ENCODE measurements around the gene PCDHB8. TPM values are rescaled to one million over a fixed set of nuclear protein-coding genes. Genes with fewer than 3 reads are reported as not detected.

Gene PCDHB8
- 0.15 to 0.41 TPM (median 0.29 TPM) in 5 replicates for total RNA-seq (2022; extraction: Qiagen RNA extraction)

GRCh38 chr5:141177577-141178191 is at the start of gene PCDHB8:
Gene PCDHB8, plus strand, starts transcription at chr5:141177790. Its CDS starts 245 bp downstream, at chr5:141178035.

DNA sequence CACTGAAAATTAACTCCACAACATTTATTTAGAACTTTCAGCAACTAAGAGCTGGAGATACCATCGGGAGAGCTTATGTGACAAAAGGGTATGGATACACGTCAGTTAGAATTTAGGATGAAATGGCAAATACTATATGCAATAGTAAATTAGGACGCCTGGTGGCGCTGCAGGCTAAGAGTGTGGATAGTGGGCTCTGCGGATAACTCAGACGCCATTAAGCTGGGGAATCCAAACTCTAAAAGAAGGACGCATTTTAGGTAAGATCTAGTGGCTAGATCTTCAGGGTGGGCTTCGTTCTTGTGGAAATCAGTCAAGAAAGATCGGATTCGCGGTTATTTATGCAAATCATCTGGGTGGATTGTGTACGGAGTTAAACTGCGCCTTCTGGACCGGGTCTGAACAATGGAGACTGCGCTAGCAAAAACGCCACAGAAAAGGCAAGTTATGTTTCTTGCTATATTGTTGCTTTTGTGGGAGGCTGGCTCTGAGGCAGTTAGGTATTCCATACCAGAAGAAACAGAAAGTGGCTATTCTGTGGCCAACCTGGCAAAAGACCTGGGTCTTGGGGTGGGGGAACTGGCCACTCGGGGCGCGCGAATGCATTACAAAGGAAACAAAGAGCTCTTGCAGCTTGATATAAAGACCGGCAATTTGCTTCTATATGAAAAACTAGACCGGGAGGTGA is 42.4 kb upstream of the PCDHB8 start, which contains the start of gene PCDHB5:
PCDHB5 (plus strand) TSS at position 177 of the 688 bp plus-strand sequence; CDS start at position 406, 229 bp downstream.

DNA sequence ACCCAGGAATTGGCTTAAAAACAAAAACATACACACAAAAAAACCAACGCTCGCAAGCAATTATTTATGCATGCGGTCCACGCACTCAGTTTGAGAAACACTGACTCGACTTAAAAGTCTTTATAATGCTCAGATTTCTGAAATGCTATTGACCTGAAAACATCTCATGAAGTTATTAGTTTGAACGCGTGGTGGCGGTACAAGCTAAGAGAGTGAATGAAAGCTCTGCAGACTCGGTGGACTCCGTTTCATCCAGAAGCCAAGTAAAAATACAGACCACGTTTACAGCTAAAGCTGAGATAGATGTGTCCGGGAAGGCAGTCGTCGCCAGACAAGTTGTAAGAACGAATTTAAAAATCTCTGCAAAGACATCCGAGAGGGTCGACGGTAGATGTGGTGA is 27.8 kb upstream of the PCDHB8 start, which contains the start of gene PCDHB6:
PCDHB6 (plus strand) TSS at position 246 of the 400 bp plus-strand sequence. CDS start 201 bp downstream, outside the sequence.

GRCh38 chr5:141172381-141173204 is 5.0 kb upstream of the PCDHB8 start, which contains the start of gene PCDHB7:
Gene PCDHB7, plus strand, starts transcription at chr5:141172644. Its CDS starts 192 bp downstream, at chr5:141172836.

DNA sequence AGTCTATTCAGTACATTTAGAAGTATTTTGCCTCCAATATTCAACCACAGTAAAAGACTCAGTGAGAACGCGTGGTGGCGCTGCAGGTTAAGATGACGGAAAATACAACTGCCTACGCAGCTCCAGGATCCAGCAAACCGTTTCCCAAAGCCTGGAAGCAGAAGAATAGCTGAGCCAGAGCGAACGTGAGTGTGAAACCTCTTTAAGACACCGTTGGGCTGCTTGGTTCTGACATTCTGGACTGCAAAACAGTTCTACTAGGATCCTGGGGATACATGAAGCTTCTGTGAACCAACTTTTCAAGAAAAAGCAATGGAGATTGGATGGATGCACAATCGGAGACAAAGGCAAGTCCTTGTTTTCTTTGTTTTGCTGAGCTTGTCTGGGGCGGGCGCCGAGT is 4.7 kb downstream of the PCDHB8 start, which contains the start of gene PCDHB16:
PCDHB16 (plus strand) TSS at position 140 of the 400 bp plus-strand sequence; CDS start at position 313, 173 bp downstream.

DNA sequence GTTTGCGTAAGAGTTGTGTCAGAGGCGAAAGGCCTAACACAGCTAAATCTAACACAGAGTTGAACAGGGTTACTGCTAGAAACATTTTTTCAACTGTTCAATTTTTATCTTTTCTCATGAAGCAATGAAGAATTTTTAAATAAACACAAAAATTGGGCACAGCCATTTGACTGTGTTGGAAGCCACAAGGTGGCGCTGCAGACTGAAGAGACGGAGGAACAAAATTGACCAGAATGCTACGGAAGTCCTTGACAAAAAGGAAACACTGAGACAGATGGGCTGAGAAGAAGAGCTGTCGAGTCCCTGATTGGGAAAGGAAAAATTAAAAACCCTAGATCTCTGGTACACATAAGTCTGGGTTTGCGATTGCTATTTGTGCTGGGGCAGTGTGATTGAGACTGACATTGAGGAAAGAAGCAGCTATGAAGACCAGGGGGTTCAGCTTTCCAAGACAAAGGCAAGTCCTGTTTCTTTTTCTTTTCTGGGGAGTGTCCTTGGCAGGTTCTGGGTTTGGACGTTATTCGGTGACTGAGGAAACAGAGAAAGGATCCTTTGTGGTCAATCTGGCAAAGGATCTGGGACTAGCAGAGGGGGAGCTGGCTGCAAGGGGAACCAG is 9.4 kb downstream of the PCDHB8 start, which contains the start of gene PCDHB9:
PCDHB9 (plus strand) TSS at position 265 of the 616 bp plus-strand sequence; CDS start at position 423, 158 bp downstream.

GRCh38 chr5:141192110-141192725 is 14.6 kb downstream of the PCDHB8 start, which contains the start of gene PCDHB10:
Gene PCDHB10, plus strand, starts transcription at chr5:141192353. Its CDS starts 200 bp downstream, at chr5:141192553.

DNA sequence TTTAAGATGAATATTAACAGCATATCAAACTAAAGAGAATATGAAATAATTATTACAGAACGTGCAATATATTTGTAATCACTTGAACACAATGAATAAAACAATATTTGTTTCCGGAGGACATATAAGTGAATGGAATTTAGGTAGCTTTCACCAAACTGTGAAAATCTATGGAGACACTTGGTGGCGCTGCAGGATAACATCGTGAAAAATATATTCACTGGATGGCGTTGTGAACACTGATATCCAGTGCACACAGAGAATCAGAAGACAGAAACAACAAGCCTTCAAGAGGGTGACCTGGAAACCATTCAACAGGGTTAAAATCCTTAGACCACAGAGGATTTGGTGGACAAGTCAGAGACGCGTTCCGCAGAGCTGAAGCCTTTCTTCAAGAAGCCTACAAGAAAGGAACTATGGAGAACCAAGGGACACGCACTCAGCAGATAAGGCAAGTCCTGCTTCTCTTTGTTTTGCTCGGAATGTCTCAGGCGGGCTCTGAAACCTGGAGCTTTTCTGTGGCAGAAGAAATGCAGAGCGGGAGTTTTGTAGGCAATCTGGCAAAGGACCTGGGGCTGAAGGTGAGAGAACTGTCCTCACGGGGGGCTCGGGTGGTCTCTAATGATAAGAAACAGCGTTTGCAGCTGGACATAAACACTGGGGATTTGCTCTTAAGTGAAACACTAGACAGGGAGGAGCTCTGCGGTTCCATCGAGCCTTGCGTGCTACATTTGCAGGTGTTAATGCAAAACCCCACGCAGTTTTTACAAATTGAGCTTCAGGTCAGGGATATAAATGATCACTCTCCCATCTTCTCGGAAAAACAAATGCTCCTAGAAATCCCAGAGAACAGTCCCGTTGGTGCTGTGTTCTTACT is 22.0 kb downstream of the PCDHB8 start, which contains the start of gene PCDHB11:
PCDHB11 (plus strand) TSS at position 269 of the 877 bp plus-strand sequence; CDS start at position 417, 148 bp downstream.

GRCh38 chr5:141208478-141208877 is 30.9 kb downstream of the PCDHB8 start, which contains the start of gene PCDHB12:
Gene PCDHB12, plus strand, starts transcription at chr5:141208719. Its CDS starts 189 bp downstream, at chr5:141208908.

GRCh38 chr5:141213656-141214339 is 36.2 kb downstream of the PCDHB8 start, which contains the start of gene PCDHB13:
Gene PCDHB13, plus strand, starts transcription at chr5:141213919. Its CDS starts 205 bp downstream, at chr5:141214124.

GRCh38 chr5:141223112-141223783 is 45.7 kb downstream of the PCDHB8 start, which contains the start of gene PCDHB14:
Gene PCDHB14, plus strand, starts transcription at chr5:141223343. Its CDS starts 163 bp downstream, at chr5:141223506.

Other genes starting within 250 kb of the PCDHB8 start
- 3.2 to 4.6 TPM (median 4.2 TPM) in 5 replicates for gene PCDHAC2, start 211.3 kb upstream of the PCDHB8 start, total RNA-seq (2022; extraction: Qiagen RNA extraction)
- not detected in 5 replicates for gene PCDHB1, start 126.4 kb upstream of the PCDHB8 start, total RNA-seq (2022; extraction: Qiagen RNA extraction)
- 3.1 to 3.9 TPM (median 3.5 TPM) in 5 replicates for gene PCDHB2, start 83.2 kb upstream of the PCDHB8 start, total RNA-seq (2022; extraction: Qiagen RNA extraction)
- gene PCDHB3, start 77.3 kb upstream of the PCDHB8 start, total RNA-seq (2022; extraction: Qiagen RNA extraction), result 0.04 to 0.30 TPM (median 0.15 TPM) in 4 of 5 replicates, not detected in the other
- 0.02 to 0.12 TPM (median 0.02 TPM) in 3 of 5 replicates, not detected in the others for gene PCDHB4, start 56.0 kb upstream of the PCDHB8 start, total RNA-seq (2022; extraction: Qiagen RNA extraction)
- 1.1 to 1.6 TPM (median 1.4 TPM) in 5 replicates for gene PCDHB5, start 42.6 kb upstream of the PCDHB8 start, total RNA-seq (2022; extraction: Qiagen RNA extraction)
- 0.74 to 1.2 TPM (median 0.88 TPM) in 5 replicates for gene PCDHB6, start 27.7 kb upstream of the PCDHB8 start, total RNA-seq (2022; extraction: Qiagen RNA extraction)
- gene PCDHB7, start 5.1 kb upstream of the PCDHB8 start, total RNA-seq (2022; extraction: Qiagen RNA extraction), result 0.02 TPM in 1 of 5 replicates, not detected in the others
- gene PCDHB16, start 4.6 kb downstream of the PCDHB8 start, total RNA-seq (2022; extraction: Qiagen RNA extraction), result 0.05 to 0.15 TPM (median 0.09 TPM) in 5 replicates
- 0.02 to 0.07 TPM in 2 of 5 replicates, not detected in the others for gene PCDHB9, start 9.4 kb downstream of the PCDHB8 start, total RNA-seq (2022; extraction: Qiagen RNA extraction)
- 0.06 to 0.08 TPM (median 0.07 TPM) in 3 of 5 replicates, not detected in the others for gene PCDHB10, start 14.6 kb downstream of the PCDHB8 start, total RNA-seq (2022; extraction: Qiagen RNA extraction)
- gene PCDHB11, start 21.8 kb downstream of the PCDHB8 start, total RNA-seq (2022; extraction: Qiagen RNA extraction), result 0.07 to 0.08 TPM (median 0.07 TPM) in 4 of 5 replicates, not detected in the other
- gene PCDHB12, start 30.9 kb downstream of the PCDHB8 start, total RNA-seq (2022; extraction: Qiagen RNA extraction), result 0.03 to 0.05 TPM in 2 of 5 replicates, not detected in the others
- 0.04 to 0.09 TPM (median 0.07 TPM) in 5 replicates for gene PCDHB13, start 36.1 kb downstream of the PCDHB8 start, total RNA-seq (2022; extraction: Qiagen RNA extraction)
- gene PCDHB14, start 45.6 kb downstream of the PCDHB8 start, total RNA-seq (2022; extraction: Qiagen RNA extraction), result 0.01 to 0.09 TPM (median 0.06 TPM) in 5 replicates
- 0.05 to 0.16 TPM (median 0.05 TPM) in 5 replicates for gene PCDHB15, start 67.6 kb downstream of the PCDHB8 start, total RNA-seq (2022; extraction: Qiagen RNA extraction)
- not detected in 5 replicates for gene SLC25A2, start 126.3 kb downstream of the PCDHB8 start, total RNA-seq (2022; extraction: Qiagen RNA extraction)
- 61.8 to 74.9 TPM (median 70.3 TPM) in 5 replicates for gene TAF7, start 143.0 kb downstream of the PCDHB8 start, total RNA-seq (2022; extraction: Qiagen RNA extraction)
- gene PCDHGA1, start 152.7 kb downstream of the PCDHB8 start, total RNA-seq (2022; extraction: Qiagen RNA extraction), result 0.22 to 0.32 TPM (median 0.26 TPM) in 5 replicates
- 0.46 to 0.83 TPM (median 0.69 TPM) in 5 replicates for gene PCDHGA2, start 161.0 kb downstream of the PCDHB8 start, total RNA-seq (2022; extraction: Qiagen RNA extraction)
- gene PCDHGA3, start 166.0 kb downstream of the PCDHB8 start, total RNA-seq (2022; extraction: Qiagen RNA extraction), result 0.02 to 0.05 TPM (median 0.03 TPM) in 4 of 5 replicates, not detected in the other
- gene PCDHGB1, start 172.3 kb downstream of the PCDHB8 start, total RNA-seq (2022; extraction: Qiagen RNA extraction), result 1.5 to 2.2 TPM (median 1.8 TPM) in 5 replicates
- gene PCDHGA4, start 177.2 kb downstream of the PCDHB8 start, total RNA-seq (2022; extraction: Qiagen RNA extraction), result 0.08 to 0.21 TPM (median 0.14 TPM) in 5 replicates
- 0.05 to 0.16 TPM (median 0.11 TPM) in 5 replicates for gene PCDHGB2, start 182.2 kb downstream of the PCDHB8 start, total RNA-seq (2022; extraction: Qiagen RNA extraction)
- gene PCDHGA5, start 186.4 kb downstream of the PCDHB8 start, total RNA-seq (2022; extraction: Qiagen RNA extraction), result 0.09 to 0.21 TPM (median 0.15 TPM) in 5 replicates
- 0.09 to 0.43 TPM (median 0.21 TPM) in 5 replicates for gene PCDHGB3, start 192.5 kb downstream of the PCDHB8 start, total RNA-seq (2022; extraction: Qiagen RNA extraction)
- gene PCDHGA6, start 196.1 kb downstream of the PCDHB8 start, total RNA-seq (2022; extraction: Qiagen RNA extraction), result 0.12 to 0.32 TPM (median 0.29 TPM) in 5 replicates
- gene PCDHGA7, start 205.0 kb downstream of the PCDHB8 start, total RNA-seq (2022; extraction: Qiagen RNA extraction), result 0.73 to 1.1 TPM (median 0.95 TPM) in 5 replicates
- gene PCDHGB4, start 209.9 kb downstream of the PCDHB8 start, total RNA-seq (2022; extraction: Qiagen RNA extraction), result 0.50 to 1.2 TPM (median 0.97 TPM) in 5 replicates
- gene PCDHGA8, start 214.8 kb downstream of the PCDHB8 start, total RNA-seq (2022; extraction: Qiagen RNA extraction), result 0.03 to 0.05 TPM (median 0.04 TPM) in 3 of 5 replicates, not detected in the others
- gene PCDHGB5, start 220.2 kb downstream of the PCDHB8 start, total RNA-seq (2022; extraction: Qiagen RNA extraction), result 2.0 to 2.7 TPM (median 2.5 TPM) in 5 replicates
- 0.04 to 0.07 TPM (median 0.05 TPM) in 4 of 5 replicates, not detected in the other for gene PCDHGA9, start 225.0 kb downstream of the PCDHB8 start, total RNA-seq (2022; extraction: Qiagen RNA extraction)
- 0.08 to 0.15 TPM (median 0.13 TPM) in 5 replicates for gene PCDHGB6, start 230.2 kb downstream of the PCDHB8 start, total RNA-seq (2022; extraction: Qiagen RNA extraction)
- gene PCDHGA10, start 235.2 kb downstream of the PCDHB8 start, total RNA-seq (2022; extraction: Qiagen RNA extraction), result 0.02 TPM in 2 of 5 replicates, not detected in the others
- 0.02 to 0.11 TPM (median 0.07 TPM) in 5 replicates for gene PCDHGB7, start 239.9 kb downstream of the PCDHB8 start, total RNA-seq (2022; extraction: Qiagen RNA extraction)
- 0.02 to 0.03 TPM in 2 of 5 replicates, not detected in the others for gene PCDHGA11, start 243.3 kb downstream of the PCDHB8 start, total RNA-seq (2022; extraction: Qiagen RNA extraction)

Measured in A549 treated with dexamethasone at 1 μM for 4 hours (cell line).